ENCODE results near the gene DPEP1.
"Not testable (repeated sequence)": the region's sequence is repeated elsewhere in the genome, so short reads cannot be mapped to it uniquely, and the experiment has no call there.

The DPEP1 gene

GRCh38 chr16:89664238-89664637 lies 50.8 kb downstream of the DPEP1 start:
- not testable (repeated sequence) for H3K9me3 ChIP-seq (ENCODE audit: control insufficient read depth in 2 of 2, low read length in 2 of 2); H3K4me1 ChIP-seq (ENCODE audit: control insufficient read depth in 2 of 2, insufficient read depth in 2 of 2, low read length in 2 of 2); H3K27me3 ChIP-seq (ENCODE audit: control insufficient read depth in 2 of 2, insufficient read depth in 2 of 2, low read length in 2 of 2); H3K27ac ChIP-seq (ENCODE audit: low read depth in 2 of 2, low read length in 2 of 2); H3K4me3 ChIP-seq (ENCODE audit: low read length in 2 of 2); H3K9ac ChIP-seq (ENCODE audit: low read depth in 1 of 2, low read length in 2 of 2)
- peaks cover 0 to 17% of the 10 kb centered on the region in 2 donors for H3K36me3 ChIP-seq (ENCODE audit: control insufficient read depth in 2 of 2, insufficient read depth in 2 of 2, low read length in 2 of 2)

GRCh38 chr16:89667000-89667399 lies 53.6 kb downstream of the DPEP1 start:
- H3K27ac ChIP-seq (ENCODE audit: low read depth in 2 of 2, low read length in 2 of 2); H3K9me3 ChIP-seq (ENCODE audit: control insufficient read depth in 2 of 2, low read length in 2 of 2); H3K27me3 ChIP-seq (ENCODE audit: control insufficient read depth in 2 of 2, insufficient read depth in 2 of 2, low read length in 2 of 2); H3K4me3 ChIP-seq (ENCODE audit: low read length in 2 of 2); H3K9ac ChIP-seq (ENCODE audit: low read depth in 1 of 2, low read length in 2 of 2); H3K36me3 ChIP-seq (ENCODE audit: control insufficient read depth in 2 of 2, insufficient read depth in 2 of 2, low read length in 2 of 2); H3K4me1 ChIP-seq (ENCODE audit: control insufficient read depth in 2 of 2, insufficient read depth in 2 of 2, low read length in 2 of 2): not testable (repeated sequence)

- Histone ChIP-seq H3K9ac (ENCODE audit: low read depth in 1 of 2, low read length in 2 of 2) (no peak overlapping the region), H3K27me3 (ENCODE audit: control insufficient read depth in 2 of 2, insufficient read depth in 2 of 2, low read length in 2 of 2) (no peaks in the 10 kb centered on the region), H3K36me3 (ENCODE audit: control insufficient read depth in 2 of 2, insufficient read depth in 2 of 2, low read length in 2 of 2) (no peaks in the 10 kb centered on the region), H3K27ac (ENCODE audit: low read depth in 2 of 2, low read length in 2 of 2) (no peak overlapping the region), H3K4me3 (ENCODE audit: low read length in 2 of 2) (no peak overlapping the region), H3K4me1 (ENCODE audit: control insufficient read depth in 2 of 2, insufficient read depth in 2 of 2, low read length in 2 of 2) (no peaks in the 10 kb centered on the region), H3K9me3 (ENCODE audit: control insufficient read depth in 2 of 2, low read length in 2 of 2) (no peaks in the 10 kb centered on the region)
These were observed 54.2 kb downstream of the DPEP1 start for GRCh38 chr16:89667633-89668032.

DNA sequence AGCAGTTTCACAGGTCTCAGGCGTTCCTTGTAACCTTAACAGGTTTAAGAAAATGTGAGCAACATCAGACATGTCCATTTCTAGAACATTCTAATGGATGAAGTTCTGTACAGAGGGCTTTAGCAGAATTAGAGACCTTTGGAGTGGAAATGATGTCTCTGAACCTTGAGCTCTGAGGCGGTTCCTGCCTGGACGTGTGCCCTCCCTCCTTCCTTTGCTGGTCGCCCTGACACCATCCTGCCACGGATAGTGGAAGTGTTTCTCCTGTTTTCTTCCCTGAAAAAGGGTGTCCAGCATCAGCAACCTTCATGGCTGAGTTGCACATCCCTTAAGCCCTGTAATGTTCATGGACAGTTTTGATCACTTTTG lies 55.3 kb downstream of the DPEP1 start:
- Histone ChIP-seq H3K27me3 (ENCODE audit: control insufficient read depth in 2 of 2, insufficient read depth in 2 of 2, low read length in 2 of 2) (no peaks in the 10 kb centered on the region), H3K9ac (ENCODE audit: low read depth in 1 of 2, low read length in 2 of 2) (no peak overlapping the region), H3K4me3 (ENCODE audit: low read length in 2 of 2) (no peak overlapping the region), H3K9me3 (ENCODE audit: control insufficient read depth in 2 of 2, low read length in 2 of 2) (no peaks in the 10 kb centered on the region), H3K27ac (ENCODE audit: low read depth in 2 of 2, low read length in 2 of 2) (no peak overlapping the region), H3K36me3 (ENCODE audit: control insufficient read depth in 2 of 2, insufficient read depth in 2 of 2, low read length in 2 of 2) (no peaks in the 10 kb centered on the region), H3K4me1 (ENCODE audit: control insufficient read depth in 2 of 2, insufficient read depth in 2 of 2, low read length in 2 of 2) (no peaks in the 10 kb centered on the region)

- no peaks in the 10 kb centered on the region for H3K9me3 ChIP-seq (ENCODE audit: control insufficient read depth in 2 of 2, low read length in 2 of 2)
- no peaks in the 10 kb centered on the region for H3K27me3 ChIP-seq (ENCODE audit: control insufficient read depth in 2 of 2, insufficient read depth in 2 of 2, low read length in 2 of 2)
- no peaks in the 10 kb centered on the region for H3K4me1 ChIP-seq (ENCODE audit: control insufficient read depth in 2 of 2, insufficient read depth in 2 of 2, low read length in 2 of 2)
- H3K27ac ChIP-seq (ENCODE audit: low read depth in 2 of 2, low read length in 2 of 2) = no peak overlapping the region
- no peak overlapping the region for H3K4me3 ChIP-seq (ENCODE audit: low read length in 2 of 2)
- no peak overlapping the region for H3K9ac ChIP-seq (ENCODE audit: low read depth in 1 of 2, low read length in 2 of 2)
- no peaks in the 10 kb centered on the region for H3K36me3 ChIP-seq (ENCODE audit: control insufficient read depth in 2 of 2, insufficient read depth in 2 of 2, low read length in 2 of 2)
These were observed 56.3 kb downstream of the DPEP1 start for GRCh38 chr16:89669755-89670154.

DNA sequence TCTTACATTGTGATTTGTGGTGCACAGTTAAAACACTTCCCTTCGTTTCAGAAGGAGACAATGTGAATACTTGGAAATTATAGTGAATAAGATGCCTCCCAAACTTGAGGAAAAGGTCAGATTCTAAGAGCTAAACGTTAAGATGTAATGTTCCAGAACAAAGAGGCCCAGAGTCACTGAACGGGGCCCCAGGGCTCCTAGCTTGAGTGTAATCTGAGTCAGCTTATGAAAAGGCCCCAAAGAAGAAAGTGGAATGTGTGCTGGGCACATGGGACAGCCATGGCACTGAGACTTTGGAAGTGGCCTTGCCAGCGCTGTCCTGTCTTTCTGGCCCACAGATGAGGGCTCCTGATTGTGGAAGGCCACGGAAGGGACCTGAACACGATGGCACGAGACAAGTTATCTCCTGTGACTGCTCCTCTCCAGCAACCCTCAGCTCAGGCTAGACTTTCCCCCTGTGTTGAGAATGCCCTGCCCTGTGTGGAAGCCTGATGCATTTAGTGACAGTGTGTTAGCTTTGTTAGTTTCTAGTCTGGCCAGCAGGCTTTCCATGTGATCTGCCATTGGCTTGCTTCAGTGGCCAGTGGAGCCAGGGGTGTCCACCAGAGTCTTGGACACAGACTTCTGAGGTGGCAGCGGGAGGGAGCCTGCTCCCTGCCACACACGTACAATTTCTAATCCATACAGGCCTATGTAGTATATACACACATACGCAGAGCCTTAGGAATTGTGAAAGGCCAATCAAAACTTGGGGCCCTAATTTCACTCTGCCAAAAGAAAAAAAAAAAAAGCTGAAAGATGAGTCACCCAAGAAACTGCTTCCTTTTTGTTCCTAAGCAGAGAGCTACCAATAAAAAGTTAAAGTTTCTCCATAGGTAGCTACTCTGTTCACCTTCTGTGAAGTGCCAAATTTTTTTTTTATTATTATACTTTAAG lies 57.3 kb downstream of the DPEP1 start:
- Histone ChIP-seq H3K4me1 (ENCODE audit: control insufficient read depth in 2 of 2, insufficient read depth in 2 of 2, low read length in 2 of 2) (no peaks in the 10 kb centered on the region), H3K4me3 (ENCODE audit: low read length in 2 of 2) (no peak overlapping the region), H3K36me3 (ENCODE audit: control insufficient read depth in 2 of 2, insufficient read depth in 2 of 2, low read length in 2 of 2) (no peaks in the 10 kb centered on the region), H3K27me3 (ENCODE audit: control insufficient read depth in 2 of 2, insufficient read depth in 2 of 2, low read length in 2 of 2) (no peaks in the 10 kb centered on the region), H3K27ac (ENCODE audit: low read depth in 2 of 2, low read length in 2 of 2) (no peak overlapping the region), H3K9ac (ENCODE audit: low read depth in 1 of 2, low read length in 2 of 2) (no peak overlapping the region), H3K9me3 (ENCODE audit: control insufficient read depth in 2 of 2, low read length in 2 of 2) (no peaks in the 10 kb centered on the region)

- not testable (repeated sequence) for H3K27ac ChIP-seq (ENCODE audit: low read depth in 2 of 2, low read length in 2 of 2); H3K9me3 ChIP-seq (ENCODE audit: control insufficient read depth in 2 of 2, low read length in 2 of 2); H3K36me3 ChIP-seq (ENCODE audit: control insufficient read depth in 2 of 2, insufficient read depth in 2 of 2, low read length in 2 of 2); H3K27me3 ChIP-seq (ENCODE audit: control insufficient read depth in 2 of 2, insufficient read depth in 2 of 2, low read length in 2 of 2); H3K4me3 ChIP-seq (ENCODE audit: low read length in 2 of 2); H3K9ac ChIP-seq (ENCODE audit: low read depth in 1 of 2, low read length in 2 of 2); H3K4me1 ChIP-seq (ENCODE audit: control insufficient read depth in 2 of 2, insufficient read depth in 2 of 2, low read length in 2 of 2)
These were observed 58.1 kb downstream of the DPEP1 start for GRCh38 chr16:89671565-89671964.

- Histone ChIP-seq H3K36me3 (ENCODE audit: control insufficient read depth in 2 of 2, insufficient read depth in 2 of 2, low read length in 2 of 2) (no peaks in the 10 kb centered on the region), H3K9ac (ENCODE audit: low read depth in 1 of 2, low read length in 2 of 2) (no peak overlapping the region), H3K4me3 (ENCODE audit: low read length in 2 of 2) (no peak overlapping the region), H3K27me3 (ENCODE audit: control insufficient read depth in 2 of 2, insufficient read depth in 2 of 2, low read length in 2 of 2) (no peaks in the 10 kb centered on the region), H3K4me1 (ENCODE audit: control insufficient read depth in 2 of 2, insufficient read depth in 2 of 2, low read length in 2 of 2) (no peaks in the 10 kb centered on the region), H3K9me3 (ENCODE audit: control insufficient read depth in 2 of 2, low read length in 2 of 2) (no peaks in the 10 kb centered on the region), H3K27ac (ENCODE audit: low read depth in 2 of 2, low read length in 2 of 2) (no peak overlapping the region)
These were observed 58.9 kb downstream of the DPEP1 start for GRCh38 chr16:89672177-89672941.

GRCh38 chr16:89678258-89678657 lies 64.8 kb downstream of the DPEP1 start:
- no peaks in the 10 kb centered on the region for H3K36me3 ChIP-seq (ENCODE audit: control insufficient read depth in 2 of 2, insufficient read depth in 2 of 2, low read length in 2 of 2)
- H3K27ac ChIP-seq (ENCODE audit: low read depth in 2 of 2, low read length in 2 of 2) = no peak overlapping the region
- H3K9me3 ChIP-seq (ENCODE audit: control insufficient read depth in 2 of 2, low read length in 2 of 2) = no peaks in the 10 kb centered on the region
- no peak overlapping the region for H3K9ac ChIP-seq (ENCODE audit: low read depth in 1 of 2, low read length in 2 of 2)
- H3K4me1 ChIP-seq (ENCODE audit: control insufficient read depth in 2 of 2, insufficient read depth in 2 of 2, low read length in 2 of 2) = no peaks in the 10 kb centered on the region
- no peak overlapping the region for H3K4me3 ChIP-seq (ENCODE audit: low read length in 2 of 2)
- H3K27me3 ChIP-seq (ENCODE audit: control insufficient read depth in 2 of 2, insufficient read depth in 2 of 2, low read length in 2 of 2) = no peaks in the 10 kb centered on the region

- H3K4me1 ChIP-seq (ENCODE audit: control insufficient read depth in 2 of 2, insufficient read depth in 2 of 2, low read length in 2 of 2) = peaks cover 15 to 16% of the 10 kb centered on the region in 2 donors
- H3K9me3 ChIP-seq (ENCODE audit: control insufficient read depth in 2 of 2, low read length in 2 of 2) = no peaks in the 10 kb centered on the region
- H3K36me3 ChIP-seq (ENCODE audit: control insufficient read depth in 2 of 2, insufficient read depth in 2 of 2, low read length in 2 of 2) = peaks cover 13 to 14% of the 10 kb centered on the region in 2 donors
- H3K27ac ChIP-seq (ENCODE audit: low read depth in 2 of 2, low read length in 2 of 2) = no peak overlapping the region
- H3K27me3 ChIP-seq (ENCODE audit: control insufficient read depth in 2 of 2, insufficient read depth in 2 of 2, low read length in 2 of 2) = no peaks in the 10 kb centered on the region
- no peak overlapping the region for H3K4me3 ChIP-seq (ENCODE audit: low read length in 2 of 2)
- no peak overlapping the region for H3K9ac ChIP-seq (ENCODE audit: low read depth in 1 of 2, low read length in 2 of 2)
These were observed 72.5 kb downstream of the DPEP1 start for GRCh38 chr16:89685916-89686315.
